Breast epithelium (tissue), 4 donors: ENCODE data around the gene CYSTM1. TPM values are rescaled to one million over a fixed set of nuclear protein-coding genes. Genes with fewer than 3 reads are reported as not detected.

ENCODE experiments used
- DNase-seq, 2 donors: peaks; one replicate each; pipeline ENCODE4 v3.0.0-alpha.2; 2019; ENCODE audit warnings: low spot score in 2 of 2
- H3K27ac ChIP-seq, 2 donors: fragments of 200-600 bp; sonication (generic) in 1 of 2; one replicate each; pipeline ENCODE4 v1.5.1; 2016 to 2019; ENCODE audit warnings: mild to moderate bottlenecking in 1 of 2
- H3K27me3 ChIP-seq, 2 donors: fragments of 200-600 bp; sonication (generic) in 1 of 2; one replicate each; pipeline versions ENCODE4 v1.5.1 to v1.6.0; 2017 to 2019; ENCODE audit warnings: control low read depth in 1 of 2, mild to moderate bottlenecking in 1 of 2
- H3K36me3 ChIP-seq: fragments of 200-600 bp; one replicate; pipeline ENCODE4 v1.5.1; 2019
- H3K4me1 ChIP-seq, 2 donors: fragments of 200-600 bp; sonication (generic); one replicate each; pipeline ENCODE4 v1.5.1; 2016 to 2019; ENCODE audit warnings: control low read depth in 1 of 2
- H3K4me3 ChIP-seq, 3 donors: fragments of 200-600 bp; sonication (generic); 1 replicate in 2 of 3; 2 replicates in 1 of 3; pipeline ENCODE4 v1.5.1; 2016 to 2019; ENCODE audit warnings: mild to moderate bottlenecking in 3 of 3, moderate library complexity in 2 of 3
- H3K9me3 ChIP-seq, 2 donors: fragments of 200-600 bp; sonication (generic) in 1 of 2; one replicate each; pipeline ENCODE4 v1.5.1; 2016 to 2019; ENCODE audit warnings: control low read depth in 1 of 2
- POLR2A ChIP-seq: fragments of 450-650 bp; IDR thresholded peaks from one replicate; pipeline ENCODE4 v1.6.1; 2016; ENCODE audit warnings: antibody characterized with exemption, mild to moderate bottlenecking, moderate library complexity
- POLR2AphosphoS5 ChIP-seq, 3 donors: sonication (generic); formaldehyde crosslinking; IDR thresholded peaks; one replicate each; pipeline ENCODE4 v1.6.1; 2017; ENCODE audit warnings: antibody characterized with exemption in 3 of 3
- intact Hi-C: fragments of 100-400 bp; cut with DNase I; formaldehyde crosslinking; loops from one replicate; pipeline ENCODE4 v1.15.1; 2023; ENCODE audit warnings: low total_unique reads
- total RNA-seq, 3 donors: library from RNA; depleted of rRNA; stranded (reverse); fragments of >200 nt; gene quantifications; one replicate each; pipeline ENCODE4 v1.1.0, GENCODE V29; 2016
- TF ChIP-seq, protein P1 (sequence below), 3 donors: fragments of 450-650 bp; IDR thresholded peaks; one replicate each; pipeline ENCODE4 v1.5.1; 2016 to 2017; ENCODE audit warnings: antibody characterized with exemption in 3 of 3, mild to moderate bottlenecking in 3 of 3, moderate library complexity in 3 of 3

Gene CYSTM1
- total RNA-seq, 3 donors from 2014 or later = 56.5 to 108 (median 76.0) TPM

DNA sequence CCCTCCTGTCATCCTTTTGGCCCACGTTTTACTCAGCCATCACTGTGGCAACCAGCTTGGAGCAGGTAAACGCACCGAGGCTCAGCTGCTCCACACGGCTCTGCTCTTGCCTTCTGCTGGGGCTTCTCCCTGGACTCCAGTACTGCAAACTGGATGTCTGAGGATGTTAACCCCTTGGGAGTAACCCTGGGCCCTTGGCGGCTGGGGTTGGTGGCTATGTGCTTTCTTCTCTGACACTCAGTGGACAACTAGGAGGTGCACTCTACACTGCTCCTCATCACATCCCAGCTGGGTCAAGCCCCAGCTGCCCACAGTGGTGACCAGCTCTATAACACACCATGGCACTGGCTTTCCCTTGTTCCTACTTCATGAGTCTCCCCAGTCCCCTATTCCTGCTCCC is 12.2 kb upstream of the CYSTM1 start:
- no peaks in the 10 kb centered on the region for H3K9me3 ChIP-seq
- no peak overlapping the region for H3K27ac ChIP-seq
- H3K4me3 ChIP-seq = no peak overlapping the region
- intact Hi-C loops = no loop called here
- H3K36me3 ChIP-seq = no peaks in the 10 kb centered on the region
- DNase-seq = no peak
- TF ChIP-seq POLR2AphosphoS5 (IDR thresholded peaks at IDR 0.05) (no peak), POLR2A (no peak)
- TF ChIP-seq, protein P1, sequence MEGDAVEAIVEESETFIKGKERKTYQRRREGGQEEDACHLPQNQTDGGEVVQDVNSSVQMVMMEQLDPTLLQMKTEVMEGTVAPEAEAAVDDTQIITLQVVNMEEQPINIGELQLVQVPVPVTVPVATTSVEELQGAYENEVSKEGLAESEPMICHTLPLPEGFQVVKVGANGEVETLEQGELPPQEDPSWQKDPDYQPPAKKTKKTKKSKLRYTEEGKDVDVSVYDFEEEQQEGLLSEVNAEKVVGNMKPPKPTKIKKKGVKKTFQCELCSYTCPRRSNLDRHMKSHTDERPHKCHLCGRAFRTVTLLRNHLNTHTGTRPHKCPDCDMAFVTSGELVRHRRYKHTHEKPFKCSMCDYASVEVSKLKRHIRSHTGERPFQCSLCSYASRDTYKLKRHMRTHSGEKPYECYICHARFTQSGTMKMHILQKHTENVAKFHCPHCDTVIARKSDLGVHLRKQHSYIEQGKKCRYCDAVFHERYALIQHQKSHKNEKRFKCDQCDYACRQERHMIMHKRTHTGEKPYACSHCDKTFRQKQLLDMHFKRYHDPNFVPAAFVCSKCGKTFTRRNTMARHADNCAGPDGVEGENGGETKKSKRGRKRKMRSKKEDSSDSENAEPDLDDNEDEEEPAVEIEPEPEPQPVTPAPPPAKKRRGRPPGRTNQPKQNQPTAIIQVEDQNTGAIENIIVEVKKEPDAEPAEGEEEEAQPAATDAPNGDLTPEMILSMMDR (IDR thresholded peaks at IDR 0.05) = no peak
- no peaks in the 10 kb centered on the region for H3K4me1 ChIP-seq
- H3K27me3 ChIP-seq = no peaks in the 10 kb centered on the region

DNA sequence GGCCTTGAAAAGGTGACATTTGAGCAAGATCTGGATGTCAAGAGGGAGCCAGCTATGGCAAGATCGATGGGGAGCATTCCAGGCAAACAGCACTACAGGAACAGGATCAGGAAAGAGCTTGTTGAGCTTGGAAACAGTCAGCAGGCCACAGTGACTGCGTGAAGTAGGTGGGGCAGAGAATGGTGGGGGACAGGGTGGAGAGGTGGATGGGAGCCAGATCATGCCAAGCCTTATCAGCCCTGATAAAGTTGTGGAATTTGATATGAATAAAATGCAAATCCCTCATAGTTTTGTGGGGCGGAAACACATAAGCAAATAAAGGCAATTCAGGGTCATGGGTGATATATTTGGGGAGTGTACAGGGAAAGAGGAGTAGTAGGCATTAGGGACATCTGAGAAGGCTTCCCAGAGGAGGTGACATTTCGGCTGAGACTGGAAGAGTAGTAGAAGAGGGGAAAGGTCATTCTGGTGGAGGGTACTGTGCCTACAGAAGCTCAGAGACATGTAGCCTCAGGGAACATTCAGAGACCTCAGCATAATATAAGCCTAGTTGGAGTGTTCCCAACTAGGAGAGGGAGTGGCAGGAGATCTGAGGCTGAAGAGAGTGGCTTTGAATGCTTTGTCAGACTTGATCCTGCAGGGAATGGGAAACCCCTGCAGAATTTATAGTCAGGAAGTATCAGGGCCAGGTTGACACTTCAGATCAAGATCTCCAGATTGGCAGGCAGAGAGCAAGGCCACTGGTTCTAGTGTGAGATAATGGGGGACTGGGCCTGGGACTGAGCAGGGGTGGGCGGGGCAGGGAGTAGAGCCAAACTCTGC is 9.7 kb upstream of the CYSTM1 start:
- no peaks in the 10 kb centered on the region for H3K27me3 ChIP-seq
- intact Hi-C loops = no loop called here
- no peak overlapping the region for H3K4me3 ChIP-seq
- TF ChIP-seq POLR2A (no peak), POLR2AphosphoS5 (IDR thresholded peaks at IDR 0.05) (no peak)
- TF ChIP-seq, protein P1 (IDR thresholded peaks at IDR 0.05) = no peak
- H3K9me3 ChIP-seq = no peaks in the 10 kb centered on the region
- H3K4me1 ChIP-seq = no peaks in the 10 kb centered on the region
- DNase-seq = no peak
- no peaks in the 10 kb centered on the region for H3K36me3 ChIP-seq
- H3K27ac ChIP-seq = no peak overlapping the region

DNA sequence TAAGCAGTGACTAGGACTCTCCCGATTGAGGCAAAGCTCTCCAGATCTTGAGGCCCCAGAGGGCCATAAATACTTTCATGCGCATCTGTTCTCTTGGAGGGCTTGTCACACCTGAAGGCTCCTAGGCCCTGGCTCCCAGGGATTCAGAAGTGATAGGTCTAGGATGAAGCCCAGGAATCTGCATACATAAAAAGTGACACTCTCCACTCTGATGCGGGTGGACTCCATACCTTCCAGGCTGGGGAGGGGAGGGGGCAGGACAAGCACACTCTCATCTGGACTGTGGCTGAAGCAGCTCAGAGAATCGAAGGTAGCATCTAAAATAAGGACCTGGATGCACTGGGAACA is 9.1 kb upstream of the CYSTM1 start:
- no peak overlapping the region for H3K27ac ChIP-seq
- no peaks in the 10 kb centered on the region for H3K27me3 ChIP-seq
- DNase-seq = no peak
- H3K9me3 ChIP-seq = no peaks in the 10 kb centered on the region
- H3K36me3 ChIP-seq = no peaks in the 10 kb centered on the region
- intact Hi-C loops = no loop called here
- TF ChIP-seq POLR2AphosphoS5 (IDR thresholded peaks at IDR 0.05) = no peak
- TF ChIP-seq, protein P1 (IDR thresholded peaks at IDR 0.05) = no peak
- no peaks in the 10 kb centered on the region for H3K4me1 ChIP-seq
- no peak overlapping the region for H3K4me3 ChIP-seq

DNA sequence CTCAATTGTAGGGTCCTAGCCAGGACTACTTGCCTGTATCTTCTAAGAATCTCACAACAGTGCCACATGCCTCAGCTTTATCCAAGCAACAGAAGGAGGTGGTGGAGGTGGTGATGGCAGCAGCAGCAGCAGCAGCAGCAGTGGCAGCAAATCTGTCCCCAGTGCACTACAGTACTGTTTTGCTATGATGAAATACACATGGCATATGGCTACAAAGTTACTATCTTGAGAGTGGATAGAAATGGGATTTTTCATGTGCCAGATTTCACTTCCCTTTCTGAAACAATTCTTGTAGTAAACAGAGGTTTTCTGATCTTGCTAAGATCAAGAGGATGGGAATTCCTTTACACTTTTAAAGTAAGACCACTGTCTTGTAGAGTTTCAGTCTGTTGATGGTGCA is 8.1 kb upstream of the CYSTM1 start:
- intact Hi-C loops = no loop called here

DNA sequence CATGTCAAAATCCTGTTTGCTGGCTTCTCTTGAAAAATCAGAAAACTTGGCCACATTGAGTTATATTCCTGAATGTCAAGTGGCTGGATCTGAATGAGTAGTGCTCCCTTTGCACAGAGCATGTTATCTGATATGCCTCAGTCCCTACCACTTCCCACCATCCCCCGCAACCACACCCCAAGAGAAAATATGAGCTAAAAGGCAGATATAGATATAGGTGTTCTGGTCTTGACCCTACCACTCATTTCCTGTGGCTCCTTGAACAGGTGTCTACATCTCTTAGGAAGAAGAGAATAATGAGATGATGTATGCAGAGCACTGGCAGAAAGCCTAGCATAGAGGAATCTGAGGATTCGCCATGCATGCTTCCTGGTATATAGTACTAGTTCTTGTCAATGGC is 6.6 kb upstream of the CYSTM1 start:
- intact Hi-C loops = no loop called here
- no peak for DNase-seq

More for the DNA sequence above, 8.1 kb upstream of the CYSTM1 start:
- H3K27ac ChIP-seq = no peak overlapping the region
- no peaks in the 10 kb centered on the region for H3K27me3 ChIP-seq
- DNase-seq = no peak
- no peak overlapping the region for H3K4me3 ChIP-seq
- no peaks in the 10 kb centered on the region for H3K36me3 ChIP-seq
- no peak for TF ChIP-seq POLR2A
- TF ChIP-seq, protein P1 (IDR thresholded peaks at IDR 0.05) = no peak
- no peak for TF ChIP-seq POLR2AphosphoS5 (IDR thresholded peaks at IDR 0.05)
- H3K4me1 ChIP-seq = no peaks in the 10 kb centered on the region
- no peaks in the 10 kb centered on the region for H3K9me3 ChIP-seq

More for the DNA sequence above, 6.6 kb upstream of the CYSTM1 start:
- no peak for TF ChIP-seq POLR2AphosphoS5 (IDR thresholded peaks at IDR 0.05)
- TF ChIP-seq, protein P1 (IDR thresholded peaks at IDR 0.05) = no peak
- TF ChIP-seq POLR2A = no peak
- H3K4me1 ChIP-seq = no peaks in the 10 kb centered on the region
- no peaks in the 10 kb centered on the region for H3K27me3 ChIP-seq
- no peaks in the 10 kb centered on the region for H3K9me3 ChIP-seq
- no peak overlapping the region for H3K27ac ChIP-seq
- no peak overlapping the region for H3K4me3 ChIP-seq
- no peaks in the 10 kb centered on the region for H3K36me3 ChIP-seq
